Stimulated activated naive CD4-positive, alpha-beta T cell treated with Interleukin-2 at 50 U/mL for 16 hours (primary cell): ENCODE data around the gene UNC50.

ENCODE experiments used
- DNase-seq: peaks from one replicate; lab custom pipeline; 2025; lab: John Stamatoyannopoulos, UW

Gene UNC50

DNA sequence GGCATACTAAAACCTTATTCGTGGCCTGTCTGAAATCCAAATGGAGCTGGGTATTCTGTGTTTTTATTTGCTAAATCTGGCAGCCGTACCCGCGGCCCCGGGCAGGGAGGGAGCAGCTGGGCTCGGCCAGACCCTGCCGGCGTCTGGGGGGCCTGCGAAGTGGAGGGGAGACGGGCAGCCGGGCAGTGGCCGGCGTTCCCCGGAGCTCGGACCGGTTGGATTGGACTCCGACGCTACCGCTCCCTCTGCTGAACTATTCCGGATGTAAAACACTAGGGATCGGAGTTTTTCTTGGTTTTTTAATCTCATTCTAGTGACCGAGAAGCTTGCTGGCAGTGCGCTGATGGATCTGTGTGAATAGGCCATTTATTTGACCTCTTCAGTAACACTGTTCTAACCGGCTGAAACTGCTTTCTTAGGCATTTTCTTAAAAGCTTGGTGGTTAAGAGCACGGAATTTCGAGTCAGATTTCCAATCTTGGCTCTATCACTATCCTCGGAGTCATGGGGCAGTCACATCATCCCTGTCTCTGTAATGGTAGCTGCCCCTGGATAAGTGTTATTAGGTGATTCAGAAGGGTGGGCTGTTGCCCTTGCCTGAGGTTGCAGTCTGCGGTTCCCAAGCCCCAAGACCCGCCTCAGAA lies 694 bp downstream of the UNC50 start:
- DNase-seq, result no peak

DNA sequence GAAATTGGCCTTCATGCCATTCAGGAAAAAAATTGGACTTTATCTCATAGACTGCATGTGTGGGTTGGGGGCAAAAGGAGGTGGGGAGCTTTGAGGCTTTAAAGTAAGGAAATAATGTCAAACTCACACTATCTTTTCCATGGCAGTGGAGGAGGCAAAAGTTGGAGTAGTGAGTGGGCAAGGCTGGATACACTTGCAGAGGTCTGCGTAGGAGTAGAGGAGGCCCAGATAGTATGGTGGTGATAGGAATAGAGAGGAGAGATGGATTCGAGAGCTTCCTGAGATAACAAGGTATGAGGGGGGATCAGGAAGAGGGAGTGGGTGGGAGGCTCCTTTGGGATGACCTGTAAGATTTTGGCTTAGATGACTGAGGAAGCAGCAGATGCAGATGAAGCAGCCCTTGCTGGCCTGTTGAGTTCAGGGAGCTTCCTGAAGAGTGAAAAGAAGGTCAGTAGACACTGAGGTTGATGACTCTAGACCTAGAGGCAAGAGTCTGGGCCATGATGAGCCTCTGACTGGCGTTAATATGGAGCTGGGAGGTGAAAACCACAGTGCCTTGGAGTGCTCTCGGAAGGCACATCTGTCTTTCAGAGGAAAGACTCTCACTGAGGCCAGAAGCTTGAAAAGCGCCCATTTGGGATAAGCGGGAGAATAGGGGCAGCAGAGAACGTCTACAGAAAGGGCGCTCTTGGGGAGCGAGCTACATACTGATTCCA lies 5.8 kb downstream of the UNC50 start:
- DNase-seq, result no peak

DNA sequence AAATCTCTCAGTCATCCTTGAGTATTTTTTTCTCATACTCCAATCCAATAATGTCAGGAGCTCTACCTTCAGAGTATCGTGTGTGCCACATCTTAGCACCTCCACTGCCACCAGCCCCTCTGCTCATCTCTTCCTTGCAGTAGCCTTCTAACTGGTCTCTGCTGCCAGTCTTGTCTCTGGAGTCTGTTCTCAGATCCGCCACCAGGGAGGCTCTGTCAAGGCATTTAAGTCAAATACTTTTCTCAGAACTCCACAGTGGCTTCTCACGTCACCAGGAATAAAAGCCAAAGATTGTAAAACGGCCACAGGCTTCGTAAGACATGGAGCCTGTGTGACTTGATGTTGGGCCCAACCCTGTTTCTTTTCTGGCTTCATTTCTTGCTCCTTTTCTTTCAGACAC lies 7.1 kb downstream of the UNC50 start:
- no peak for DNase-seq

DNA sequence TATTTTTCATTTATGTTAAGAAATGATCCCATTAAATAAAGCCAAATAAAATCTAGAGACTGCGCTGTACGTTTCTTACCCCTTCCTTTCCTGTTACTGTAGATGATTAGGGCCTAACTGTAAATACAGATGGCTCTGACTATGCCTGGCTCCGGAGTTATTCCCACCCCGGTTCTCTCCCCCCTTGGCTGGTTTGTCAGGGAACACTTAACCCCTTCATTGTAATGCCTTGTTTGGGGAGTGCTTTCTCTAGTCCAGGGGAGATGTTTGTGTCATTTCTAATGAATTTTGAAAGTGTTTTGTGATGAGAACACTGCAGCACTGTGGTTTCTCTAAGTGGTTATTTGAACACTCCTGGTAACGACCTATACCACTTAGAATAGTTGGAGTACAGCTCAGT lies 8.8 kb downstream of the UNC50 start:
- DNase-seq, result no peak

DNA sequence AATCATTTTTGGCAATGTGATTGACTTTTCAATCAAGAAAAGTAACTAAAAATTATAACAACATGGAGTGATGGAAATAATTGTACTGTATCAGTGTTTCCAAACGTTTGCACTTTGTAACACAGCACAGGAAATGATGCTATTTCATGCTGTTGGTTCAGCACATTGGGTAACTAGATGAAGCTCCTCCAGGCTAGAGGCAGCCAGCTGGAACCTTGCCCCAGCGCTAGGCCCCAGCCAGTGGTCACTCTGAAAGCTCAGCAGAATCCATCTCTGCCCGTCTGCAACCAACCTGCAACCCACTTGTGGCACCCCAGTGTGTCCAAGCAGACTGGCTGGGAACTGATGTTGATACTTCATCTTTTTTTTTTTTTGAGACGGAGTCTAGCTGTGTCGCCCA lies 15.3 kb downstream of the UNC50 start:
- DNase-seq, result no peak

DNA sequence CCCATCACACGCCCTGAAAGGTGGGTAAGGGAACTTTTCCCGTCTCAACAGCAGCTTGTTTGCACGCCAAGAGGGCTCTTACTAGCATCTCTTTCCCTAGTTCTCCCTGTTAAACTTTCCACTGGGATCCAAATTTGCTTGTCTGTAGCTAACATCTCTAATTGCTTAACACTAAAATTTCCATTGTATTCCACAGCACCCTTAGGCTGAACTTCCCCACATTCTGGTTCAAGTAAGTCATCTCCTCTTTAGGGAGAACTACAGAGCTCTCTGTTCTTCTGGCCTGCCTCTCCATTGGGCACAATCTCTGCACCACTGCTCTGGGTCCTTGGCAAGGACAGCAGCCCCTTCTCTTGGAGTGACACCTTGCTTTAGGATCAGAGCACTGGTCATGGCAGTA lies 24.0 kb downstream of the UNC50 start:
- DNase-seq, result no peak

DNA sequence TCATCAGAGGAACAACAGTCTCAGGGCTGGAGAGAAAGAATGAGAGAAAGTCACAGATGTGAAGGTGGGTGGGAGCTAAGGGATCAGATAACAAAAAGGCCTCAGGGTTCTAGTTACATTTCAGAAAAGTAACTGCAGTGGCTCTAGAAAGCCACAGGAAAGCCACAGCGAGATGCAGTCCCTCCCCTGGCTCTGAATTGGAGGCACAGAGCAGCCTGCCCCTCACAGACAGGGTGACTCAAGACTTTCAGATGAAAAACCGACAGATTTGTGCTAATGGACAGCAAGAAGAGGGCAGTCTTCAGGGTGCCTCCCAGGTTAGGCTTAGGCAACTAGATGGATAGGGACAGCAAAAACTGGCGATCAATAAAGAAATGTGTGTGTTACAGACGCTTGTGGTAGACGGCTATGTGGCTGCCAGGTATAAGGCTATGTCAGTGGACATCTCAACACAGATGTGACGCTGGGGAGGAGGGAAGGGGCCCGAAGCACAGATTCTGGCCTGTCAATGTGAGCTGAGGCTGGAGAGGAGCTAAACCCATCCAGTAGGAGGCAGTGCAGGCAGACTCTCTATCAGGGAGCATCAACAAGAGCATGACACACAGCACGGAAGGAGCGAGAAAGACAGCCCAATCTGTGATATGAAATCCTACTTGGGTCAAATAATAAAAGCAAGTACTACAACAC lies 26.2 kb downstream of the UNC50 start:
- DNase-seq, result peak; percentile 42

DNA sequence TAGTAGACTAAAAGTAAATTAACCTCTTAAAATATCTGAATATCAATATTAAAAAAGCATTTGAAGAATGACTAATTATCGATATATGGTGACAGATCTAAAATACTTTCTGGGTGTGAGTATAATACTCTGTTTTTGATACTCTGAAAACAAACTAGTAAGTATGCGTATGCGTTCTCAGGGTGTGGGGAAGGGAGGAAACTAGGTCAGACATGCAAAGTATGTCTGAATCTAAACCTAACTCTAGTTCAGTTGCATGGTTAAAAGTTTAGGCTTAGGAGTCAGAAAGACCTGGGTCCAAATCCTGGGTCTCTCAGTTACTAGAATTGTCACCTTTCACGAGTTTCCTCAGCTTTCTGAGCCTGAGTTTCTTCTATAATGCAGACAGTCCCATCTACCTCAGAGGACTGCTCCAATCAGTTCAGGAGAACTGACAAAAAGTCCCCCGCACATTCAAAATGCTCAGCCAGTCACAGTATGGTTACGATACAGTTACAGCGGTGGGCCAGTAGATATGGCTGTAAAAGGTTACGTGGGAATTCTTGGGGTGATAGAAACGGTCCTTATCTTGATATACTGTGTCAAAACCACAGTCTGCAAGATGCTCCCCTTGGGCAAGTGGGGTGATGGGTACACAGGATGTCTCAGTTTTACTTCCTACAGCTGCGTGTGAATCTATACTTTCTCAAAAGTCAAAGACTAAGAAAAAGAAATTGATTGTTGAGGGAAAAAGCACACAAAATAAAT lies 29.2 kb downstream of the UNC50 start:
- peak; percentile 36 for DNase-seq

DNA sequence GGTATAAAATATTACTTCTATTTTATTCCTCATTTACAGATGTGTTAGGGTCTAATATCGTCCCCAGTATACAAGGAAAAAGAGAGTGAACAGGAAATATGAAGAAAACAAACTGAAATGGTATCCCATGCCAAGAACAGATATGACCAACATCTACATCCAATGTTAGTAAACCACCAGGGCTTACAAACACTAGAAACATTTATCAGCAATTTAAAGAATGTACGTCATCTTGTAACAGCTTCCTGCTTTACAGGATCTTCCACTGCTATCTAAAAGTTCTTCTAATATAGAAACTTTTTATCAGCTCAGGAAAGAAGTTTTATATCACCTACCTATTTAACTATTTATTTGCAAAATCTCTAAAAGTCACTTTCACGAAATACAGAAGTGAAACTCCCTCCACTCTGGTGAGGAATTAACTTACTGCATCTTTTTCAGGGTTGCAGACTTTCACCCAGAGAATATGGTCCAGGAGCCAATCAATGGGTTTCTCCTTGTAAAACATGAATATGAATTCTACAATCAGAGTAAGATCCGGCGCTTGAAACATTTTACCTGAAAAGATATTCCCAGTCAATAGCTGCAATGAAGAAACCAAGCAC lies 35.2 kb downstream of the UNC50 start:
- DNase-seq, result no peak

DNA sequence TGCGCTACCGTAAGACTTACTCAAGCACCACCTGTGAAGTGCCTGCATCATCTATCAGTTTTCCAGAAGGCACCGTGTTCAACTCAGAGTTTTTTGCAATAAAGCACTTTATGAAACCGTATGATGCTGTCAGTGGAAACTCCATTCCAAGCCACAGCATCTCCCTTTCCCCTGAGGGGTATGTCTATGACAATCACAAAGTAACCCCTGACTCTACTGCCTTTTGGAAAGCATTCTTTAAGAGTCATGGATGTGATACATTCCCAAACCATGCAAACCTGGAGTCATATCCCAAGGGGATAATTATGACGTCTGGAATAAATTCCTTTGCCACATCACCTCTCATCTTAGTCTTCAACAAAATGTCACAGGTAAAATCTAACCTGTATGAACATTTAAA lies 39.2 kb downstream of the UNC50 start:
- DNase-seq, result no peak

DNA sequence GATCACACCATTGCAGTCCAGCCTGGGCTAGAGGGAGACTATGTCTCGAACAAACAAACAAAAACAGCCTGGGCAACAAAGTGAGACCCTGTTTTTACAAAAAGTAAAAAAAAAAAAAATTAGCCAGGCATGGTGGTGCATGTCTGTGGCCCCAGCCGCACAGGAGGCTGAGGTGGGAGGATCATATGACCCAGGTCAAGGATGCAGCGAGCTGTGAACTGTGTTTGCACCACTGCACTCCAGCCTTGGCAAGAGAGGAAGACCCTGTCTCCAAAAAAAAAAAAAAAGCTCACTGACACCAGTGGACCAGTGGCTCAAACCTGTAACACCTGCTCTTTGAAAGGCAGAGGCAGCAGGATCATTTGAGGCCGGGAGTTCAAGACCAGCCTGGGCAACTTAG lies 40.1 kb downstream of the UNC50 start:
- DNase-seq, result no peak

DNA sequence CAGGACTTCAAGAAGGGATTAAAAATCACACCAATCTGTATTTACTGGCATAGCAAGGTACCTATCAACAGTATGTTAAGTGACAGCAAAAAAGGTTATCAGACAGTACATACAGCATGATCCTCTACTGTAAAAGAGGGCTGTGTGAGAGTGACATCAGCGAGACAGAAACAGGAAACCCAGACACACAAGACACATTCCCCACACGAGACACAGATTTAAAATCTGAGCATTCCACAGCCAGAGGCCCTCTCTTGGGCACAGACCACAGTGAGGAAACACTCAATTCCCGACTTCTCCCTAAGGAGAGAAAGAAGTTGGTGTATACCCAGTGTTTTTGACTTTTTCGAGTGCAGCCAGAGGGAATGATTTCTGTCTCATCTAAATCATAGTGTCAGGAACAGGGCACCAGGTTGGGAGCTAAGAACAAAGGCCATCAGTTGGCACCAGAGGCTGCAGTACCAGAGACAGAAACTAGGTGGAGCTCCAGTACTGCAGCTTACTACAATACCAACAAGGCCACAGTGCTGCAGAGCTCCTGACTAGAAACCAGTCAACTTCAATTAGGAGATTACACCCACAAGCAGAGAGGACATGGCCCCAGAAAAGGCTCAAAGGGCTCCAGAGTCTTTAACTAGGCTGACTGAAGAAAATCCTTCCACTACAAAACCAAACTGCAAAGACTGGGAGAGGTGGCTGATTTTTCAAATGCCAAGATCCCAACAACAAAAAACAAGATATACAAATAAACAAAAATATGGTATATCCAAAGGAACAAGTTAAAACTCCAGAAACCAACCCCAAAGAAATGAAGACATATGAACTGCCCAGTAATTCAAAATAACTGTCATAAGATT lies 41.0 kb downstream of the UNC50 start:
- DNase-seq, result peak; percentile 67

DNA sequence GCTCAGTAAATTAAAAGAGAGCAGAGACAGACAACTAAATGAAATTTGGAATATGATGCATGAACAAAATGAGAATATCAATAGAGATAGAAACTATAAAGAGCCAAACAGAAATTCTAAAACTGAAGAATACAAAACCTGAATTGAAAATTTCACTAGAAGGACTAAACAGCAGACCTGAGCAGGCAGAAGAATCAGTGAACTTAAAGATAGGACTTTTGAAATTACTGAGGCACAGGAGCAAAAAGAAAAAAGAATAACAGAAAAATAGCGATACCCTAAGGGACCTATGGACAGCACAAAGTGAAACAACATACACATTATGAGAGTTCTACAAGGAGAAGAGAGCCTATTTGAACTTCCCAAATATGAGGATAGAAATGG lies 41.6 kb downstream of the UNC50 start:
- no peak for DNase-seq

DNA sequence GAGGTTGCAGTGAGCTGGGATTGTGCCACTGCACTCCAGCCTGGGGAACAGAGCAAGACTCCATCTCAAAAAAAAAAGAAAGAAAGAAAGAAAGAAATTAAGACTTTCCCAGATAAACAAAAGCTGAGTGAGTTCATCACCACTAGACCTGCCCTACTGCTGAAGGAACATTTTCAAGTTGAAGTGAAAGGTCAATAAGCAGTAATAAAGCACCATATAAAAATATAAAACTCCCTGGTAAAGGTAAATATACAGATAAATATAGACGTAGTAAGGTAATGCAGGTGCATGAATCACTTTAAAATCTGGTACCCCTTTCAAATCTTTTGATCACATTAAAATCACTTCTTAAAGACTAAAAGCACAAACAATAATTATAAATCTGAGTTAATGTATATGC lies 42.6 kb downstream of the UNC50 start:
- DNase-seq, result no peak

DNA sequence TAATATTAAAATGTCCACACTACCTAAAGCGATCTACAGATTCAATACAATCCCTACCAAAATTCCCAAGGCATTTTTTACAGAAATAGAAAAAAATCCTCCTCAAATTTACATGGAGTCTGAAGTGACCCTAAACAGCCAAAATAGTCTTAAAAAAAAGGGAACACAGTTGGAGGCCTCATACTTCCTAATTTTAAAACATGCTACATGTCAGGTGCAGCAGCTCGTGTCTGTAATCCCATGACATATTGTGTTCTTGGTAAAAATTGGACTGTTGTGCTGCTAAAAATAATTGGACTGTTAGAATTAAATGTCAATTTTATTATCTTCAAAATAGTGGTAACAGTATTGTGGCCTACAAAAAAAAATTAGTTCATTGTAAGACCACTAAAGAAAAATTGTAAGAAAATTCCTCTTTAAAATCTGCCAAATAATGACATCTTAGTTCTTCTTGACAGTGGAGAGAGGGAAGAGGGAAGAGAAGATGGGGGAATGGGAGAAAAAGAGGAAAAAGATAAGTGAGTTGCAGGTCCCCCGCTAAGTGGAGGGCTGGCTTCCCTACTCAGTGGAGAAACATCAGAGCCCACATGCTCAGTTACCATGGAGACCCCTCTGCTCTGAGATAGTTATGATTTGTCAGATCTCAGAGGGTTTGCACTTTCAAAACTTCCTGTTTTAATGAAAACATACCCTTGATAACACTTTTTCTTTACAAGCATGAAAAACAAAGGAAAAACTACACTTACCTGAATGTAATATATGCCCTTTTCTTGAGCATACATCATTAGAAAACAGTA lies 46.5 kb downstream of the UNC50 start:
- DNase-seq, result no peak

DNA sequence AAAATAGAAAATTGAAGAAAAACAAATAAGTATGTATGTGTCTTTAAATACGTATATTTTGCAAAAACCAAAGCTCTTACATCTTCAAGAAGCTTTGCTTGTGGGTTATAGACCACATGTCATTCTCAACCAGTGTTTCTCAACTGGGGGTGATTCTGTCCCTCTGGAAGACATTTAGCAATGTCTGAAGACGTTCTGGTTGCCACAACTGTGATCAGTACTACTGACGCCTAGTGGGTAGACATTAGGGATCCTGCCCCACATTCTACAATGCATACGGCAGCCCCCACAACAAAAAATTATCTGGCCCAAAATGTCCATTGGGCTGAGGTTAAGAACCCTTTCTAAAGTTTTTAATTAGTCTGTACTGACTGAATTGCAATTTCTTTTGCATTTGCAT lies 48.4 kb downstream of the UNC50 start:
- no peak for DNase-seq

DNA sequence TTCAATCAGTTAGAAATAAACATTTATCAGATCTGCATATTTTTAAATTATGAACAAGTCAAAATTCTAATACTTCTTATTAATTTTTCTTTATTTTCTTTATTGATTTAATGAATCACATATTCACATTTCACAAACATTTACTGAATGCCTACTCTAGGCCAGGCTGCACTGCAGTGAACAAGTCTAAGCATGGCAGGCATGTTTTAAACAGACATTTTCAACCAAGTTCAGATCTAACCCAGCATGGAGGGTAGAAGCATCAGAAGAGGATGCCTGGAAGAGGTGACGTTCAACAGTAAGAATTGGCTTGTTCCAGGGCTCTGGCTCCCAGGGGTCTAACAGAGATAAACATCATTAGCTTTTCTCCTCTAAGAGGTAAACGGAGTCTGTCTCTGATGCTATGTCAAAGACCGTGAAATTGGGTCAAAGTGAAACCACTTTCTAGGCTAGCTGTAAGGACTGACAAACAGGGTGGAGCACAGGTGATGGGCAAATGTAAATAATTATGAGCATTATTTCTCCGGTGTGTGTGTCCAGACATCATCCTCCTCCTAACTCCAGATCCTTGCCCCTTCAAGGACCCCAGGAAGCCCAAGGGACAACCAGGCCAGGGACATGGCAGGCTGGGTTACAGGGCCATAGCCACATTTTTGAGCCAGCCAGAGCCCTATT lies 50.6 kb downstream of the UNC50 start:
- no peak for DNase-seq

DNA sequence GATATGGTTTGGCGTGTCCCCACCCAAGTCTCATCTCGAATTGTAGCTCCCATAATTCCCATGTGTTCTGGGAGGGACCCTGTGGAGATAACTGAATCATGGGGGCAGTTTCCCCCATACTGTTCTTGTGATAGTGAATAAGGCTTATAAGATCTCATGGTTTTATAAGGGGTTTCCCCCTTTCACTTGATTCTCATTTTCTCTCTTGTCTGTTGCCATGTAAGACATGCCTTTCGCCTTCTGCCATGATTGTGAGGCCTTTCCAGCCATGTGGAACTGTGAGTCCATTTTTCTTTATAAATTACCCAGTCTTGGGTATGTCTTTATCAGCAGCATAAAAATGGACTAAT lies 51.1 kb downstream of the UNC50 start:
- DNase-seq, result peak; percentile 25

DNA sequence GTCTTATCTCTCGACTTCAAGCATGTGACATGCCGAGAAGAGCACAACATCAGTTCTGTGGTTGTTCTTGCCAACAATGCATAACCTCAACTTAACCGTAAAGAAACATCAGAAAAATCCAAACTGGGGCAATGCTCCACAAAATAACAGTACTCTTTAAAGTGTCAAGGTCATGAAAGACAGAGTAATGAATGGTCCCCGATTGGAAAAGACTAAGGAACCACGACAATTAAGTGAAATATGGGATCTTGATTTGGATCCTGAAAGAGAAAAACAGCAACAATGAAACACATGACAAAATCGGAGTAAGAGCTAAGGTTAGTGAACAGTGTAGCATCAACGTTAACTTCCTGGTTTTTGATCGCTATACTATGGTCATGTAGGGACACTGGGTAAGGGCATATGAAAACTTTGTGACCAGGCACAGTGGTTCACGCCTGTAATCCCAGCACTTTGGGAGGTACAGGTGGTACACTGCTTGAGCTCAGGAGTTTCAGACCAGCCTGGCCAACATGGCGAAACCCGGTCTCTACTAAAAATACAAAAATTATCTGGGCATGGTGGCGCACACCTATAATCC lies 55.2 kb downstream of the UNC50 start:
- DNase-seq, result no peak

DNA sequence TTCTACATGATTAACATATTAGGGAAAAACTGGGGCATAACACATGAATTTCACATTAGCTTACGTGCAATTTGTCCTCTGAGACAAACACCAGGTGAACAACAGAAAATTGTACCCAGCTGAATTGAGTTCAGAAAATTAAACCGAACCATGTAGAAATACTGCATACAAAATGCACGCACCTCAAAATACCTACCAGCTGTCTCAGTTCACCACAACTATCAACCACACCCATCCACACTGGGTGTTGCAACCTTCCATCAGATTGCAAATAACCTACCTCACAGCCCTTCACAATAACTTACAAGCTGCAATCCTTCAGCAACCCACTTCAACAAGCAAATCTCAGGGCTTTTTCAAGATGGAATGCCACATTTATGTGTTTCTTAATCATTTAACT lies 55.9 kb downstream of the UNC50 start:
- peak; percentile 41 for DNase-seq
